ENCODE results near the gene MYBPC3.
"Not testable (repeated sequence)": the region's sequence is repeated elsewhere in the genome, so short reads cannot be mapped to it uniquely, and the experiment has no call there.

MYBPC3 gene

GRCh38 chr11:47327025-47327424 lies 25.5 kb downstream of the MYBPC3 start:
- Histone ChIP-seq H3K27me3 (ENCODE audit: control insufficient read depth, insufficient read depth, low read length) (no peaks in the 10 kb centered on the region), H3K36me3 (ENCODE audit: control insufficient read depth, insufficient read depth, low read length) (peaks cover 48% of the 10 kb centered on the region), H3K4me1 (ENCODE audit: control insufficient read depth, insufficient read depth, low read length) (no peaks in the 10 kb centered on the region), H3K9me3 (ENCODE audit: control insufficient read depth, insufficient read depth, low read depth, low read length) (no peaks in the 10 kb centered on the region), H3K4me3 (ENCODE audit: low read depth, low read length) (no peak overlapping the region), H3K27ac (ENCODE audit: low read depth, low read length) (no peak overlapping the region), H3K9ac (ENCODE audit: low read length) (no peak overlapping the region)

GRCh38 chr11:47326198-47326597 lies 26.3 kb downstream of the MYBPC3 start:
- H3K27me3 ChIP-seq (ENCODE audit: control insufficient read depth, insufficient read depth, low read length): no peaks in the 10 kb centered on the region
- no peak overlapping the region for H3K9ac ChIP-seq (ENCODE audit: low read length)
- H3K4me1 ChIP-seq (ENCODE audit: control insufficient read depth, insufficient read depth, low read length): no peaks in the 10 kb centered on the region
- H3K9me3 ChIP-seq (ENCODE audit: control insufficient read depth, insufficient read depth, low read depth, low read length): no peaks in the 10 kb centered on the region
- no peak overlapping the region for H3K4me3 ChIP-seq (ENCODE audit: low read depth, low read length)
- peaks cover 53% of the 10 kb centered on the region for H3K36me3 ChIP-seq (ENCODE audit: control insufficient read depth, insufficient read depth, low read length)
- H3K27ac ChIP-seq (ENCODE audit: low read depth, low read length): no peak overlapping the region

GRCh38 chr11:47325271-47326041 lies 27.0 kb downstream of the MYBPC3 start:
- Histone ChIP-seq H3K9me3 (ENCODE audit: control insufficient read depth, insufficient read depth, low read depth, low read length) (no peaks in the 10 kb centered on the region), H3K9ac (ENCODE audit: low read length) (no peak overlapping the region), H3K27ac (ENCODE audit: low read depth, low read length) (no peak overlapping the region), H3K36me3 (ENCODE audit: control insufficient read depth, insufficient read depth, low read length) (peaks cover 53% of the 10 kb centered on the region), H3K27me3 (ENCODE audit: control insufficient read depth, insufficient read depth, low read length) (no peaks in the 10 kb centered on the region), H3K4me3 (ENCODE audit: low read depth, low read length) (no peak overlapping the region), H3K4me1 (ENCODE audit: control insufficient read depth, insufficient read depth, low read length) (no peaks in the 10 kb centered on the region)

- H3K4me3 ChIP-seq (ENCODE audit: low read depth, low read length): no peak overlapping the region
- peaks cover 44% of the 10 kb centered on the region for H3K36me3 ChIP-seq (ENCODE audit: control insufficient read depth, insufficient read depth, low read length)
- no peaks in the 10 kb centered on the region for H3K9me3 ChIP-seq (ENCODE audit: control insufficient read depth, insufficient read depth, low read depth, low read length)
- no peak overlapping the region for H3K9ac ChIP-seq (ENCODE audit: low read length)
- no peaks in the 10 kb centered on the region for H3K4me1 ChIP-seq (ENCODE audit: control insufficient read depth, insufficient read depth, low read length)
- no peaks in the 10 kb centered on the region for H3K27me3 ChIP-seq (ENCODE audit: control insufficient read depth, insufficient read depth, low read length)
- H3K27ac ChIP-seq (ENCODE audit: low read depth, low read length): no peak overlapping the region
Measured at GRCh38 chr11:47324520-47324919, 28.0 kb downstream of the MYBPC3 start.

- Histone ChIP-seq H3K27me3 (ENCODE audit: control insufficient read depth, insufficient read depth, low read length) (no peaks in the 10 kb centered on the region), H3K36me3 (ENCODE audit: control insufficient read depth, insufficient read depth, low read length) (peaks cover 25% of the 10 kb centered on the region), H3K9me3 (ENCODE audit: control insufficient read depth, insufficient read depth, low read depth, low read length) (no peaks in the 10 kb centered on the region), H3K4me1 (ENCODE audit: control insufficient read depth, insufficient read depth, low read length) (no peaks in the 10 kb centered on the region), H3K27ac (ENCODE audit: low read depth, low read length) (no peak overlapping the region), H3K4me3 (ENCODE audit: low read depth, low read length) (no peak overlapping the region), H3K9ac (ENCODE audit: low read length) (no peak overlapping the region)
Measured at GRCh38 chr11:47318166-47318565, 34.3 kb downstream of the MYBPC3 start.

GRCh38 chr11:47317064-47317828 lies 35.3 kb downstream of the MYBPC3 start:
- peaks cover 31% of the 10 kb centered on the region for H3K36me3 ChIP-seq (ENCODE audit: control insufficient read depth, insufficient read depth, low read length)
- no peaks in the 10 kb centered on the region for H3K4me1 ChIP-seq (ENCODE audit: control insufficient read depth, insufficient read depth, low read length)
- no peaks in the 10 kb centered on the region for H3K9me3 ChIP-seq (ENCODE audit: control insufficient read depth, insufficient read depth, low read depth, low read length)
- H3K27ac ChIP-seq (ENCODE audit: low read depth, low read length): no peak overlapping the region
- H3K4me3 ChIP-seq (ENCODE audit: low read depth, low read length): no peak overlapping the region
- H3K9ac ChIP-seq (ENCODE audit: low read length): no peak overlapping the region
- H3K27me3 ChIP-seq (ENCODE audit: control insufficient read depth, insufficient read depth, low read length): no peaks in the 10 kb centered on the region

- not testable (repeated sequence) for H3K4me3 ChIP-seq (ENCODE audit: low read depth, low read length)
Measured at GRCh38 chr11:47316501-47316900, 36.0 kb downstream of the MYBPC3 start.

GRCh38 chr11:47314992-47315391 lies 37.5 kb downstream of the MYBPC3 start:
- Histone ChIP-seq H3K4me3 (ENCODE audit: low read depth, low read length) (no peak overlapping the region), H3K9ac (ENCODE audit: low read length) (no peak overlapping the region), H3K27me3 (ENCODE audit: control insufficient read depth, insufficient read depth, low read length) (no peaks in the 10 kb centered on the region), H3K9me3 (ENCODE audit: control insufficient read depth, insufficient read depth, low read depth, low read length) (no peaks in the 10 kb centered on the region), H3K27ac (ENCODE audit: low read depth, low read length) (no peak overlapping the region), H3K4me1 (ENCODE audit: control insufficient read depth, insufficient read depth, low read length) (no peaks in the 10 kb centered on the region), H3K36me3 (ENCODE audit: control insufficient read depth, insufficient read depth, low read length) (peaks cover 35% of the 10 kb centered on the region)

More at GRCh38 chr11:47316501-47316900, 36.0 kb downstream of the MYBPC3 start:
- not testable (repeated sequence) for H3K27ac ChIP-seq (ENCODE audit: low read depth, low read length); H3K27me3 ChIP-seq (ENCODE audit: control insufficient read depth, insufficient read depth, low read length); H3K9me3 ChIP-seq (ENCODE audit: control insufficient read depth, insufficient read depth, low read depth, low read length); H3K9ac ChIP-seq (ENCODE audit: low read length); H3K4me1 ChIP-seq (ENCODE audit: control insufficient read depth, insufficient read depth, low read length)
- peaks cover 31% of the 10 kb centered on the region for H3K36me3 ChIP-seq (ENCODE audit: control insufficient read depth, insufficient read depth, low read length)

- no peaks in the 10 kb centered on the region for H3K27me3 ChIP-seq (ENCODE audit: control insufficient read depth, insufficient read depth, low read length)
- no peaks in the 10 kb centered on the region for H3K9me3 ChIP-seq (ENCODE audit: control insufficient read depth, insufficient read depth, low read depth, low read length)
- no peaks in the 10 kb centered on the region for H3K4me1 ChIP-seq (ENCODE audit: control insufficient read depth, insufficient read depth, low read length)
- no peak overlapping the region for H3K4me3 ChIP-seq (ENCODE audit: low read depth, low read length)
- H3K27ac ChIP-seq (ENCODE audit: low read depth, low read length): no peak overlapping the region
- H3K36me3 ChIP-seq (ENCODE audit: control insufficient read depth, insufficient read depth, low read length): peaks cover 62% of the 10 kb centered on the region
- H3K9ac ChIP-seq (ENCODE audit: low read length): no peak overlapping the region
Measured at GRCh38 chr11:47308050-47308823, 44.3 kb downstream of the MYBPC3 start.

- Histone ChIP-seq H3K4me3 (ENCODE audit: low read depth, low read length) (no peak overlapping the region), H3K27me3 (ENCODE audit: control insufficient read depth, insufficient read depth, low read length) (no peaks in the 10 kb centered on the region), H3K27ac (ENCODE audit: low read depth, low read length) (no peak overlapping the region), H3K9ac (ENCODE audit: low read length) (no peak overlapping the region), H3K4me1 (ENCODE audit: control insufficient read depth, insufficient read depth, low read length) (no peaks in the 10 kb centered on the region), H3K9me3 (ENCODE audit: control insufficient read depth, insufficient read depth, low read depth, low read length) (no peaks in the 10 kb centered on the region), H3K36me3 (ENCODE audit: control insufficient read depth, insufficient read depth, low read length) (peaks cover 56% of the 10 kb centered on the region)
Measured at GRCh38 chr11:47306484-47306844, 46.0 kb downstream of the MYBPC3 start.
